ENCODE data around the gene RAB15. TPM values are rescaled to one million over a fixed set of nuclear protein-coding genes. Genes with fewer than 3 reads are reported as not detected.

The RAB15 gene
- total and polyA plus RNA-seq, 8 donors, result 1.2 to 20.3 (median 11.5) TPM

DNA sequence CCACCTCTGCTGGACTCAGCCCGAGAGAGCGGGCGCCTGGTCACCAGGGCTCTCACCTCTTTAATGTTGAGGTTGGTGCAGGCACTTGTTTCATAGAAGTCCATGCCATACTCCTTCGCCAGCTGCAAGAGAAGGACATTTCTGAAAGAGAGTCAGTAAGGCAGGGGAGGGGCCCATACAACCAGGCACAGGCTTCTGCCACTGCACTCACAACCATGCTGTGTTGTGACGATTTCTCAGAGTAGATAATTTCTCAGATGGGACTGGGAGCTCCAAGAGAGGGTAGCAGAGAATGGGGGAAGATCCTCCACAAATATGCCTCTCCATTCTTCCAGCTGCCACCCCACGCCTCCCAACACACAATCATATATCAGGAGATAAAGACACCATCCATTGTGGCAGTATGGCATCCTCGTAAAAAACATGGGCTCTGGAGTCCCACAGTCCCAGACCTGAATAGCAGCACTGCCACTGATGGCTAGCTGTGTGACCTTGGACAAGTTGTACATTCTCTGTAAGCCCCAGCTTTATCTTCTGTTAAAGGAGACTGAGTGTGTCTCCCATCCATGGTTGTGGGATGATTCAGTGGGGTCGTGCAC lies 23.4 kb downstream of the RAB15 start:
- no peaks in the 10 kb centered on the region for H3K27me3 ChIP-seq
- no peaks in the 10 kb centered on the region for H3K9me3 ChIP-seq
- no peak overlapping the region for H3K4me3 ChIP-seq
- DNase-seq, result no peak
- H3K4me1 ChIP-seq, result peaks cover 5 to 23% (median 12%) of the 10 kb centered on the region in 4 donors
- H3K36me3 ChIP-seq, result peaks cover 10 to 75% (median 41%) of the 10 kb centered on the region in 4 donors
- 79 to 96% (median 88%) methylated on average over 7 to 8 of the region's 8 CpGs for WGBS, 5 donors
- no peak for TF ChIP-seq EP300 (IDR thresholded peaks at IDR 0.05)
- TF ChIP-seq, protein P1, sequence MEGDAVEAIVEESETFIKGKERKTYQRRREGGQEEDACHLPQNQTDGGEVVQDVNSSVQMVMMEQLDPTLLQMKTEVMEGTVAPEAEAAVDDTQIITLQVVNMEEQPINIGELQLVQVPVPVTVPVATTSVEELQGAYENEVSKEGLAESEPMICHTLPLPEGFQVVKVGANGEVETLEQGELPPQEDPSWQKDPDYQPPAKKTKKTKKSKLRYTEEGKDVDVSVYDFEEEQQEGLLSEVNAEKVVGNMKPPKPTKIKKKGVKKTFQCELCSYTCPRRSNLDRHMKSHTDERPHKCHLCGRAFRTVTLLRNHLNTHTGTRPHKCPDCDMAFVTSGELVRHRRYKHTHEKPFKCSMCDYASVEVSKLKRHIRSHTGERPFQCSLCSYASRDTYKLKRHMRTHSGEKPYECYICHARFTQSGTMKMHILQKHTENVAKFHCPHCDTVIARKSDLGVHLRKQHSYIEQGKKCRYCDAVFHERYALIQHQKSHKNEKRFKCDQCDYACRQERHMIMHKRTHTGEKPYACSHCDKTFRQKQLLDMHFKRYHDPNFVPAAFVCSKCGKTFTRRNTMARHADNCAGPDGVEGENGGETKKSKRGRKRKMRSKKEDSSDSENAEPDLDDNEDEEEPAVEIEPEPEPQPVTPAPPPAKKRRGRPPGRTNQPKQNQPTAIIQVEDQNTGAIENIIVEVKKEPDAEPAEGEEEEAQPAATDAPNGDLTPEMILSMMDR (IDR thresholded peaks at IDR 0.05), result no peak
- no peak overlapping the region for H3K27ac ChIP-seq
- intact Hi-C loops (cut with DNase I; ENCODE audit: low total_unique reads), result no loop called here

DNA sequence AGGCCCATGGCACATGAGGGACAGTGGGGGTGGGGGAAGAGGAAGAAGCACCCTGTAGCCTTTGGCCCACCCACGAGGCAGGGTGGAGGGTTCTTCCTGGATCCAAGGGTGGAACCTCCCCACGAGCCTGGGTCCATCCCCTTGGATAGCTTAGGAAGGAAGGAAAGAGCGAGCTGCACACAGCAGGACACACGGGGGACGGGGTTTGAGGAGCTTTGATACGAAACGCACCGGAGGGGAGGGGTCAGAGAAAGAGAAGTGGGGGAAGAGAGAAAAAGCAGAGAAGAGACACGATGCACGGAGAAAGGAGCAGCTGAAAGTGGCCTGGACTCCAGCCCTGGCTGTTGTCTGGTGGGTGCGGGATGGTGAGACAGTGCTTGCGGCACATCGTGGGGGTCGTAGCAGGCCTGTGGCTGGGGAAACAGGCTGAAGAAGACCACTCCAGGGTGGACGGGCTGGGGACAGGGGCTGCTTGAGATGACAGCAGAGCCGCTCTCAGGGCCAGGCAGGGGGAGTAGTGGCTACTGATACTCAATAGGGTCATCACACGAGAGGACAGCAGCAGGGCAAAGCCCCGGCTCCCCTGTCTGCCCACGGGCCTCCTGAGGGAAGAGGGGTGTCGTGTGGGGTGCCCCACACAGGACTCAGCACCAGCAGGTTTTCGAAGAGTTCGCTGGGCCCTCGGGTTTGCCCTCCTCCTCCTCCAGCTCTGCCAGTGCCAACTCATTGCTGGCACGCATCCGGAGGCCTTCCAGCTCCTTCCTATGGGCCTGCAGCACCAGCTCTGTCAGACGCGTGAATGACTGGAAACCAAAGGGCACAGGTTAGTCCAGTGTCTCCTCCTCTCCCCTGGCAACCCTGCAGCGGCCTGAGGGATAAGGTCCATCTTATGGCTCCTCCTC lies 24.2 kb downstream of the RAB15 start:
- H3K4me1 ChIP-seq, result peaks cover 10 to 27% (median 14%) of the 10 kb centered on the region in 4 donors
- DNase-seq, result no peak
- intact Hi-C loops (cut with DNase I; ENCODE audit: low total_unique reads), result no loop called here
- peaks cover 10 to 81% (median 44%) of the 10 kb centered on the region in 4 donors for H3K36me3 ChIP-seq
- TF ChIP-seq POLR2AphosphoS5 (IDR thresholded peaks at IDR 0.05), result no peak
- TF ChIP-seq, protein P1 (IDR thresholded peaks at IDR 0.05), result no peak
- no peak for TF ChIP-seq POLR2A (IDR thresholded peaks at IDR 0.05)
- TF ChIP-seq EP300 (IDR thresholded peaks at IDR 0.05), result no peak
- H3K27ac ChIP-seq, result no peak overlapping the region
- H3K4me3 ChIP-seq, result no peak overlapping the region
- no peaks in the 10 kb centered on the region for H3K27me3 ChIP-seq
- WGBS, 5 donors, result 78 to 90% (median 88%) methylated on average over 24 to 28 of the region's 28 CpGs
- H3K9me3 ChIP-seq, result no peaks in the 10 kb centered on the region

DNA sequence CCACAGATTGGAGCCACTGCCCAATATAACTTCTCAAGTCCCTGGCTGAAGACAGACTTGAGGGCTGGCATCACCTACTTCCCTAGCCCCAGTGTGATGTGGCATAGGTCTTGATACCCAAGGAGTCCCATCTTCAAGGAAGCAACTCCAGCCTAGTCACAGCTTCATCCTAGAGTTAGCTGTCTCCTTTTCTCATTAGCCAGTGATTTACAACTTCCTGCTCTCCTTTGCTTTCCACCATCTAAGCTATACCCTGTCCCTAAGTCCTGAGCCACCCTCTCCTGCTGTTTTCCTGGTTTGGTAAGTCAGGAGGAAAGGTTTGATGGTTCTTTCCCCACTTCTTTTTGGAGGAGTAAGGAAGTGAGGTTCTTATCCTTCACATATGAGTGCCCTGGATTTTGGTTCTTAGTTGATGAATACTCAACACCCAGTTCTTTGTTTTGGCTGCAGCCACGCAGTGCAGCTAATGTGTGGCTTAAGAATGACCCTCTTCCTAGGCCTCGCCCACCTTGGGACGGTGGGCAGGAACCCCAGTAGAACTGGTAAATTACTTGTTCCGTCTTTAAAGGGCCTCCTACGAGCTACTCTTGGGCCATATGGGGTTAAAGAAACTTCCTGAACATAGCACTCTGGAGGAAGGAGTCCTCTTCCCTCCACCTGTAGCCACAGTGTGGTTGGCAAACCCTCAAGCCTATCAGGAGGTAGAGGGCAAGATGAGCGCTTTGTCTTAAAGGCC lies 25.7 kb downstream of the RAB15 start:
- intact Hi-C loops (cut with DNase I; ENCODE audit: low total_unique reads), result no loop called here
- Histone ChIP-seq H3K27me3 (no peaks in the 10 kb centered on the region), H3K27ac (no peak overlapping the region), H3K36me3 (peaks cover 8 to 74% (median 41%) of the 10 kb centered on the region in 4 donors), H3K4me3 (no peak overlapping the region), H3K9me3 (no peaks in the 10 kb centered on the region), H3K4me1 (peaks cover 5 to 18% (median 13%) of the 10 kb centered on the region in 4 donors)
- DNase-seq, result no peak
- whole genome bisulfite sequencing, 5 donors, result 81 to 91% (median 86%) methylated on average over 6 of the region's 6 CpGs
- no peak for TF ChIP-seq EP300 (IDR thresholded peaks at IDR 0.05)
- TF ChIP-seq, protein P1 (IDR thresholded peaks at IDR 0.05), result no peak
- TF ChIP-seq POLR2A (IDR thresholded peaks at IDR 0.05), result no peak
- TF ChIP-seq POLR2AphosphoS5 (IDR thresholded peaks at IDR 0.05), result no peak

Data from stomach (tissue), 9 donors.